MM.1S (cell line): ENCODE measurements around the gene NPS.

Source experiments
- DNase-seq: peaks from one replicate; pipeline ENCODE4 v3.0.0-alpha.2; 2015
- H2AFZ ChIP-seq: fragments of 300-600 bp; sonication (generic); 2 replicates; pipeline ENCODE4 v1.6.0; 2016; ENCODE audit warnings: antibody characterized with exemption, low read length
- H3F3A ChIP-seq: fragments of 300-600 bp; sonication (generic); 2 replicates; pipeline ENCODE4 v1.6.1; 2016; ENCODE audit warnings: mild to moderate bottlenecking, antibody characterized with exemption, low read length, moderate library complexity, mixed read lengths; ENCODE audit not compliant: insufficient read depth
- H3K27ac ChIP-seq: fragments of 300-600 bp; sonication (generic); 2 replicates; pipeline ENCODE4 v1.5.1; 2016; ENCODE audit warnings: mild to moderate bottlenecking, low read length
- H3K27me3 ChIP-seq: fragments of 300-600 bp; sonication (generic); replicated peaks from 2 replicates; pipeline ENCODE4 v1.6.0; 2016; ENCODE audit warnings: low read length; ENCODE audit not compliant: insufficient read depth
- H3K36me3 ChIP-seq: fragments of 300-600 bp; sonication (generic); replicated peaks from 2 replicates; pipeline ENCODE4 v1.6.1; 2016; ENCODE audit warnings: mild to moderate bottlenecking, low read length, mixed read lengths; ENCODE audit not compliant: insufficient read depth
- H3K4me1 ChIP-seq: fragments of 300-600 bp; sonication (generic); 2 replicates; pipeline ENCODE4 v1.6.1; 2016; ENCODE audit warnings: low read length, mixed read lengths
- H3K4me2 ChIP-seq: fragments of 300-600 bp; sonication (generic); 2 replicates; pipeline ENCODE4 v1.6.0; 2016; ENCODE audit warnings: low read depth, low read length
- H3K4me3 ChIP-seq: fragments of 300-600 bp; sonication (generic); 2 replicates; pipeline ENCODE4 v1.5.1; 2016; ENCODE audit warnings: low read length, mixed read lengths
- H3K79me2 ChIP-seq: fragments of 300-600 bp; sonication (generic); 2 replicates; pipeline ENCODE4 v1.6.1; 2016; ENCODE audit warnings: mixed run types, low read length, mixed read lengths
- H3K9ac ChIP-seq: fragments of 300-600 bp; sonication (generic); 2 replicates; pipeline ENCODE4 v1.6.1; 2016; ENCODE audit warnings: low read length, mixed read lengths
- H3K9me2 ChIP-seq: fragments of 300-600 bp; sonication (generic); replicated peaks from 2 replicates; pipeline ENCODE4 v1.6.1; 2016; ENCODE audit warnings: mild to moderate bottlenecking, low read length, mixed read lengths; ENCODE audit not compliant: insufficient read depth
- H3K9me3 ChIP-seq: fragments of 300-600 bp; sonication (generic); replicated peaks from 2 replicates; pipeline ENCODE4 v1.6.1; 2016; ENCODE audit warnings: mild to moderate bottlenecking, low read length, mixed read lengths; ENCODE audit not compliant: insufficient read depth
- H4K20me1 ChIP-seq: fragments of 300-600 bp; sonication (generic); 2 replicates; pipeline ENCODE4 v1.6.1; 2016; ENCODE audit warnings: mild to moderate bottlenecking, low read length, moderate library complexity, mixed read lengths; ENCODE audit not compliant: insufficient read depth
- EZH2 ChIP-seq: fragments of 300-600 bp; sonication (generic); optimal IDR thresholded peaks from 2 replicates; pipeline ENCODE3; 2017; ENCODE audit warnings: low read depth, mild to moderate bottlenecking, antibody characterized with exemption, low read length, mixed read lengths
- EZH2phosphoT487 ChIP-seq: fragments of 300-600 bp; sonication (generic); IDR thresholded peaks from 2 replicates; pipeline ENCODE4 v1.6.1; 2018; ENCODE audit warnings: antibody characterized with exemption, low read length
- TF ChIP-seq, protein P1 (sequence below): fragments of 300-600 bp; sonication (generic); IDR thresholded peaks from 2 replicates; pipeline ENCODE4 v1.5.1; 2016; ENCODE audit warnings: antibody characterized with exemption, low read length, mixed read lengths

The NPS gene

GRCh38 chr10:127561647-127562046 is 12.5 kb downstream of the NPS start:
- Histone ChIP-seq H3K4me1 (no peaks in the 10 kb centered on the region), H3K79me2 (no peaks in the 10 kb centered on the region), H3K36me3 (no peaks in the 10 kb centered on the region), H3K4me2 (no peak overlapping the region), H2AFZ (no peak overlapping the region), H3K9me3 (no peaks in the 10 kb centered on the region), H3K9me2 (no peaks in the 10 kb centered on the region), H3K27me3 (no peaks in the 10 kb centered on the region), H4K20me1 (no peaks in the 10 kb centered on the region), H3K9ac (no peak overlapping the region), H3F3A (no peaks in the 10 kb centered on the region), H3K27ac (no peak overlapping the region), H3K4me3 (no peak overlapping the region)
- no peak for TF ChIP-seq EZH2phosphoT487
- TF ChIP-seq, protein P1, sequence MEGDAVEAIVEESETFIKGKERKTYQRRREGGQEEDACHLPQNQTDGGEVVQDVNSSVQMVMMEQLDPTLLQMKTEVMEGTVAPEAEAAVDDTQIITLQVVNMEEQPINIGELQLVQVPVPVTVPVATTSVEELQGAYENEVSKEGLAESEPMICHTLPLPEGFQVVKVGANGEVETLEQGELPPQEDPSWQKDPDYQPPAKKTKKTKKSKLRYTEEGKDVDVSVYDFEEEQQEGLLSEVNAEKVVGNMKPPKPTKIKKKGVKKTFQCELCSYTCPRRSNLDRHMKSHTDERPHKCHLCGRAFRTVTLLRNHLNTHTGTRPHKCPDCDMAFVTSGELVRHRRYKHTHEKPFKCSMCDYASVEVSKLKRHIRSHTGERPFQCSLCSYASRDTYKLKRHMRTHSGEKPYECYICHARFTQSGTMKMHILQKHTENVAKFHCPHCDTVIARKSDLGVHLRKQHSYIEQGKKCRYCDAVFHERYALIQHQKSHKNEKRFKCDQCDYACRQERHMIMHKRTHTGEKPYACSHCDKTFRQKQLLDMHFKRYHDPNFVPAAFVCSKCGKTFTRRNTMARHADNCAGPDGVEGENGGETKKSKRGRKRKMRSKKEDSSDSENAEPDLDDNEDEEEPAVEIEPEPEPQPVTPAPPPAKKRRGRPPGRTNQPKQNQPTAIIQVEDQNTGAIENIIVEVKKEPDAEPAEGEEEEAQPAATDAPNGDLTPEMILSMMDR: no peak
- TF ChIP-seq EZH2: no peak
- no peak for DNase-seq

DNA sequence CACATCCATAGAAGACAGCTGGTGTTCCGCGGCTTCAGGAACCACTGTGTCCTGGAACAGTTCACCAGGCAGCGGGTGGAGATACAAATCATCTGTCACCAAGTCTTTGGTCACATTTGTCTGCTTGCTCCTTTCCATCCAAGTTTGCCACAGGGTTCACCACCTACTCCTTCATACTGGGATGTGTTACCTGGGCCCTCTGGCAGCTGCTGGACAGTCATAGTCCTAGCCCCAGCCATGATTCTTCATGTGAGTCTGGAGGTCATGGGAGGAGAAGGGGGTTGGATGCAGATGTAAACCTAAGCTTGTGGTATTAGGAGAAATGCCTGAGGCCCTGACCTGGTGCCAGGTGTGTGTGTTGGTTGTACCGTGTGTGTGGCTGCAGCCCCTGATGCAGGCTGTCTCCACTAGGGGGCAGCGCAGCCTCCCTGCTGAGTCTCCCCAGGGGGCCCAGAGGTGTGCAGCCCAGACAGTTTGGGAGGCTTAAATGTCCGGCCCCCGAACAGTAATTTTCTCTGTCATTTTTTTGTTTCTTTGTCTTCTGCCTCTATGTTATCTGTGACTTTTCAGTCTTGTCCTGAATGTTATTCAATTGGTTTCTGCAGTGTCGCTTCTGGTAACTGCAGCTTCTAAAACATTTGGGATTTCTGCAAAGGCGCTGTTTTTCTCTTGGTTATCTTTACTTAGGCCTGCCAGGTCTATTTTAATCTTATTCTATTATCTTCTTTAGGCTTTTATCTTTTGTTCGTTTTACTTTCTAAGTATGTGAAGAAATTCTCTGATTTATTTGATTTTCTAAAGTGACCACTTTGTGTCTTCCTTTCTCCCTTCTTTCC is 14.8 kb downstream of the NPS start:
- no peaks in the 10 kb centered on the region for H3K79me2 ChIP-seq
- no peak overlapping the region for H2AFZ ChIP-seq
- no peaks in the 10 kb centered on the region for H3F3A ChIP-seq
- H3K4me2 ChIP-seq: no peak overlapping the region
- no peak for TF ChIP-seq EZH2
- TF ChIP-seq, protein P1: peak; percentile 76
- H3K9me2 ChIP-seq: no peaks in the 10 kb centered on the region
- no peaks in the 10 kb centered on the region for H4K20me1 ChIP-seq
- DNase-seq: peak; percentile 23
- H3K4me1 ChIP-seq: no peaks in the 10 kb centered on the region
- H3K9me3 ChIP-seq: no peaks in the 10 kb centered on the region
- no peak overlapping the region for H3K9ac ChIP-seq
- no peak overlapping the region for H3K27ac ChIP-seq
- no peaks in the 10 kb centered on the region for H3K27me3 ChIP-seq
- no peak overlapping the region for H3K4me3 ChIP-seq
- no peaks in the 10 kb centered on the region for H3K36me3 ChIP-seq

GRCh38 chr10:127564644-127565043 is 15.5 kb downstream of the NPS start:
- no peaks in the 10 kb centered on the region for H3K4me1 ChIP-seq
- H3K9ac ChIP-seq: no peak overlapping the region
- no peaks in the 10 kb centered on the region for H4K20me1 ChIP-seq
- no peak overlapping the region for H3K27ac ChIP-seq
- H3K9me3 ChIP-seq: no peaks in the 10 kb centered on the region
- no peak overlapping the region for H3K4me3 ChIP-seq
- H3K4me2 ChIP-seq: no peak overlapping the region
- no peak for DNase-seq
- no peaks in the 10 kb centered on the region for H3K9me2 ChIP-seq
- TF ChIP-seq EZH2phosphoT487 (no peak), EZH2 (no peak)
- TF ChIP-seq, protein P1: no peak
- H3F3A ChIP-seq: no peaks in the 10 kb centered on the region
- no peaks in the 10 kb centered on the region for H3K79me2 ChIP-seq
- no peak overlapping the region for H2AFZ ChIP-seq
- no peaks in the 10 kb centered on the region for H3K27me3 ChIP-seq
- no peaks in the 10 kb centered on the region for H3K36me3 ChIP-seq
